ELF-1 (cell line): ENCODE measurements around the gene UMOD.
"Not testable (repeated sequence)": the region's sequence is repeated elsewhere in the genome, so short reads cannot be mapped to it uniquely, and the experiment has no call there.

Experiments used
- DNase-seq: peaks from one replicate; pipeline ENCODE4 v3.0.0-alpha.2; 2016; ENCODE audit warnings: low read depth, low spot score

The UMOD gene

GRCh38 chr16:20321671-20322070 lies 30.8 kb downstream of the UMOD start:
- no peak for DNase-seq

GRCh38 chr16:20321051-20321450 lies 31.5 kb downstream of the UMOD start:
- not testable (repeated sequence) for DNase-seq

- no peak for DNase-seq
Measured at GRCh38 chr16:20320592-20320991, 31.9 kb downstream of the UMOD start.

- no peak for DNase-seq
Measured at GRCh38 chr16:20320178-20320577, 32.3 kb downstream of the UMOD start.

GRCh38 chr16:20319406-20319805 lies 33.1 kb downstream of the UMOD start:
- no peak for DNase-seq

GRCh38 chr16:20318437-20318836 lies 34.1 kb downstream of the UMOD start:
- no peak for DNase-seq

- no peak for DNase-seq
Measured at GRCh38 chr16:20318006-20318405, 34.5 kb downstream of the UMOD start.

GRCh38 chr16:20317117-20317516 lies 35.4 kb downstream of the UMOD start:
- DNase-seq: no peak

GRCh38 chr16:20316715-20317114 lies 35.8 kb downstream of the UMOD start:
- no peak for DNase-seq

GRCh38 chr16:20315764-20316163 lies 36.8 kb downstream of the UMOD start:
- DNase-seq: no peak

- no peak for DNase-seq
Measured at GRCh38 chr16:20314575-20314974, 37.9 kb downstream of the UMOD start.

- no peak for DNase-seq
Measured at GRCh38 chr16:20313741-20314140, 38.8 kb downstream of the UMOD start.

GRCh38 chr16:20312536-20313095 lies 39.9 kb downstream of the UMOD start:
- DNase-seq: not testable (repeated sequence)

- DNase-seq: no peak
Measured at GRCh38 chr16:20311548-20311947, 41.0 kb downstream of the UMOD start.

- no peak for DNase-seq
Measured at GRCh38 chr16:20310421-20311395, 41.8 kb downstream of the UMOD start.

- no peak for DNase-seq
Measured at GRCh38 chr16:20309786-20310185, 42.7 kb downstream of the UMOD start.

GRCh38 chr16:20308801-20309590 lies 43.5 kb downstream of the UMOD start:
- DNase-seq: no peak

GRCh38 chr16:20308266-20308665 lies 44.2 kb downstream of the UMOD start:
- no peak for DNase-seq

GRCh38 chr16:20307791-20308190 lies 44.7 kb downstream of the UMOD start:
- DNase-seq: no peak

GRCh38 chr16:20307240-20307671 lies 45.3 kb downstream of the UMOD start:
- DNase-seq: no peak

GRCh38 chr16:20306401-20306800 lies 46.1 kb downstream of the UMOD start:
- no peak for DNase-seq

- no peak for DNase-seq
Measured at GRCh38 chr16:20303012-20303411, 49.5 kb downstream of the UMOD start.
